ENCODE results near the gene COL25A1. TPM values are rescaled to one million over a fixed set of nuclear protein-coding genes. Genes with fewer than 3 reads are reported as not detected.

The COL25A1 gene
- total and polyA plus RNA-seq, 2 donors (not counting 3 experiments of a cell fraction or from before 2014, with no cell fraction given), result 0.21 to 3.5 TPM

- no peak for FAIRE-seq
- TF ChIP-seq POLR2A (IDR thresholded peaks at IDR 0.05; ENCODE audit: low read depth, low read length), result no peak
- no peak for TF ChIP-seq JUN (IDR thresholded peaks at IDR 0.05; ENCODE audit: borderline replicate concordance, insufficient read depth, insufficient read length, low read depth)
- TF ChIP-seq POLR2AphosphoS5 (IDR thresholded peaks at IDR 0.05; ENCODE audit: insufficient read depth, low read depth, low read length), result no peak
- TF ChIP-seq GATA2 (IDR thresholded peaks at IDR 0.05; ENCODE audit: insufficient read depth, insufficient read length, low read depth, low read length), result no peak
- no peak for TF ChIP-seq CTCF (IDR thresholded peaks at IDR 0.05; ENCODE audit: extremely low read depth in 1 of 2, insufficient read depth in 1 of 2, low read depth in 1 of 2, low read length in 2 of 2)
- no peak for TF ChIP-seq EZH2 (IDR thresholded peaks at IDR 0.05; ENCODE audit: borderline replicate concordance, low read depth, low read length, severe bottlenecking)
- TF ChIP-seq MYC (IDR thresholded peaks at IDR 0.05; ENCODE audit: low read depth, low read length), result no peak
- TF ChIP-seq MAX (IDR thresholded peaks at IDR 0.05; ENCODE audit: insufficient read depth, insufficient read length), result no peak
- TF ChIP-seq FOS (IDR thresholded peaks at IDR 0.05; ENCODE audit: borderline replicate concordance, insufficient read depth, low read length), result no peak
Measured at GRCh38 chr4:109128589-109128988, 173.9 kb downstream of the COL25A1 start.

More at GRCh38 chr4:109128589-109128988, 173.9 kb downstream of the COL25A1 start:
- no peak overlapping the region for H3K4me3 ChIP-seq (replicated peaks in 1 of 3; ENCODE audit: insufficient read depth in 1 of 3, low read depth in 1 of 3, low read length in 3 of 3)
- no peaks in the 10 kb centered on the region for H3K36me3 ChIP-seq (ENCODE audit: control insufficient read depth in 2 of 2, extremely low read depth in 1 of 2, insufficient read depth in 2 of 2, low read length in 2 of 2)
- no peaks in the 10 kb centered on the region for H4K20me1 ChIP-seq (replicated peaks; ENCODE audit: control insufficient read depth, extremely low read depth, insufficient read depth, low read length)
- H3K4me2 ChIP-seq (ENCODE audit: insufficient read depth, low read length), result no peak overlapping the region
- H3K9me3 ChIP-seq (replicated peaks; ENCODE audit: control insufficient read depth, insufficient read depth, low read length), result no peaks in the 10 kb centered on the region
- DNase-seq (ENCODE audit: low read depth, low spot score), result no peak
- no peak overlapping the region for H3K9ac ChIP-seq (replicated peaks; ENCODE audit: extremely low read depth, insufficient read depth, low read length)
- ChIA-PET POLR2A (no interaction called here), CTCF (interaction anchor here (1.3 kb wide), 1 partner anchor 9 kb away, joined by 3 read pairs; no protein-coding TSS in a partner anchor)
- dilution Hi-C loops (cut with MboI; ENCODE audit: extremely low pct_ligation_motif_present, low sequenced_read_pairs), result no loop called here
- no peaks in the 10 kb centered on the region for H3K27me3 ChIP-seq (ENCODE audit: control insufficient read depth in 2 of 2, insufficient read depth in 2 of 2, low read length in 2 of 2)
- H3K27ac ChIP-seq (ENCODE audit: insufficient read depth, low read depth, low read length), result no peak overlapping the region
- no peak overlapping the region for H2AFZ ChIP-seq (ENCODE audit: low read depth, low read length)
- H3K4me1 ChIP-seq (ENCODE audit: control insufficient read depth, extremely low read depth, insufficient read depth, low read length), result no peaks in the 10 kb centered on the region
- H3K9me1 ChIP-seq (replicated peaks; ENCODE audit: control insufficient read depth, extremely low read depth, insufficient read depth, low read length), result no peaks in the 10 kb centered on the region
- intact Hi-C loops (cut with micrococcal nuclease), result no loop called here
- BruUV-seq (replicated peaks), result no TSS peak
- no peaks in the 10 kb centered on the region for H3K79me2 ChIP-seq (ENCODE audit: control insufficient read depth, insufficient read depth, low read length)
